ENCODE data around the gene PCDH9. TPM values are rescaled to one million over a fixed set of nuclear protein-coding genes. Genes with fewer than 3 reads are reported as not detected.

The PCDH9 gene
- total and polyA plus RNA-seq, 2 experiments from 2014 or later: 0.31 to 0.52 TPM

DNA sequence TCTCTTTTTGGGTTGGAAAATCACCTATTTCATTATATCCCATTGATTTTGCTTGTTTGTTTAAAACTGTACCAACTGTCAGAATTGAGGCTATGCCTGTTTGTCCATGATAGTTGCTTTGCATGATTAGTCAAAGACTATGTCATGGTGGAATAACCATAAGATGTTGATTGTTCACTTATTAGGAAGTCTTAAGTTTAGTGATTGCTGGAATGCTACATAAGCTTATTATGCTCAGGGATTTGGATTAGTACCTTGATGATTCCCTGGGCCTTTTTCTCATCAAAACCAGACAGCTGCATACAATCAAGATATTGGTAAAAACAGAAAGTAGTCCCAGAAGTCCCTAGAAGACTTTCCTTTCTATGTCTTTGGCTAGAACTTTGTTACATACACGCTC, 954.7 kb downstream of the PCDH9 start:
- Mint-ChIP-seq H3K27me3 (ENCODE audit: insufficient read depth, low read depth, poor library complexity) (no peaks in the 10 kb centered on the region), H3K9me3 (peaks cover 34% of the 10 kb centered on the region), H3K27ac (no peak overlapping the region), H3K4me1 (no peaks in the 10 kb centered on the region), H3K36me3 (ENCODE audit: low read depth) (peaks cover 21% of the 10 kb centered on the region), H3K4me3 (no peak overlapping the region)
- Histone ChIP-seq H3K27ac (ENCODE audit: low read depth) (no peak overlapping the region), H3K27me3 (ENCODE audit: insufficient read depth) (no peaks in the 10 kb centered on the region), H2AFZ (no peak overlapping the region), H3K4me3 (no peak overlapping the region), H4K20me1 (replicated peaks; ENCODE audit: insufficient read depth) (no peaks in the 10 kb centered on the region), H3K4me2 (no peak overlapping the region), H3K4me1 (ENCODE audit: insufficient read depth) (no peaks in the 10 kb centered on the region), H3K9me2 (ENCODE audit: insufficient read depth) (0 out of 2 replicates have a peak, but pooled peaks cover 8% of the 10 kb centered on the region), H3K36me3 (ENCODE audit: insufficient read depth) (no peaks in the 10 kb centered on the region), H3F3A (replicated peaks; ENCODE audit: low read depth) (no peaks in the 10 kb centered on the region), H3K79me2 (replicated peaks; ENCODE audit: insufficient read depth) (no peaks in the 10 kb centered on the region)
- ATAC-seq: no peak
- DNase-seq (ENCODE audit: low spot score): no peak
- TF ChIP-seq CREB1 (CRISPR knock-in tag; IDR thresholded peaks at IDR 0.05; ENCODE audit: low read depth) (no peak), STAT1 (IDR thresholded peaks at IDR 0.05; ENCODE audit: unreplicated experiment) (no peak), POLR2AphosphoS5 (IDR thresholded peaks at IDR 0.05; ENCODE audit: low read depth) (no peak)
- TF ChIP-seq, protein P1, sequence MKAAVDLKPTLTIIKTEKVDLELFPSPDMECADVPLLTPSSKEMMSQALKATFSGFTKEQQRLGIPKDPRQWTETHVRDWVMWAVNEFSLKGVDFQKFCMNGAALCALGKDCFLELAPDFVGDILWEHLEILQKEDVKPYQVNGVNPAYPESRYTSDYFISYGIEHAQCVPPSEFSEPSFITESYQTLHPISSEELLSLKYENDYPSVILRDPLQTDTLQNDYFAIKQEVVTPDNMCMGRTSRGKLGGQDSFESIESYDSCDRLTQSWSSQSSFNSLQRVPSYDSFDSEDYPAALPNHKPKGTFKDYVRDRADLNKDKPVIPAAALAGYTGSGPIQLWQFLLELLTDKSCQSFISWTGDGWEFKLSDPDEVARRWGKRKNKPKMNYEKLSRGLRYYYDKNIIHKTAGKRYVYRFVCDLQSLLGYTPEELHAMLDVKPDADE (IDR thresholded peaks at IDR 0.05): no peak

- peaks cover 14% of the 10 kb centered on the region for H3K36me3 Mint-ChIP-seq (ENCODE audit: low read depth)
- ATAC-seq: no peak
These were observed 957.1 kb downstream of the PCDH9 start for GRCh38 chr13:66273011-66273410.

More at GRCh38 chr13:66273011-66273410, 957.1 kb downstream of the PCDH9 start:
- Histone ChIP-seq H3K4me3 (no peak overlapping the region), H3F3A (replicated peaks; ENCODE audit: low read depth) (no peaks in the 10 kb centered on the region), H3K4me1 (ENCODE audit: insufficient read depth) (no peaks in the 10 kb centered on the region), H3K27me3 (ENCODE audit: insufficient read depth) (no peaks in the 10 kb centered on the region), H3K4me2 (no peak overlapping the region), H3K9me2 (ENCODE audit: insufficient read depth) (peaks cover 14% of the 10 kb centered on the region; the same call in 1 of the 2 replicates), H3K36me3 (ENCODE audit: insufficient read depth) (no peaks in the 10 kb centered on the region), H2AFZ (no peak overlapping the region), H3K27ac (ENCODE audit: low read depth) (no peak overlapping the region), H3K79me2 (replicated peaks; ENCODE audit: insufficient read depth) (no peaks in the 10 kb centered on the region), H4K20me1 (replicated peaks; ENCODE audit: insufficient read depth) (no peaks in the 10 kb centered on the region)
- no peaks in the 10 kb centered on the region for H3K4me1 Mint-ChIP-seq
- peaks cover 24% of the 10 kb centered on the region for H3K9me3 Mint-ChIP-seq
- H3K4me3 Mint-ChIP-seq: no peak overlapping the region
- no peak overlapping the region for H3K27ac Mint-ChIP-seq
- no peak for TF ChIP-seq NANOG (IDR thresholded peaks at IDR 0.05; ENCODE audit: borderline replicate concordance)
- TF ChIP-seq REST (IDR thresholded peaks at IDR 0.05; ENCODE audit: unreplicated experiment): no peak
- TF ChIP-seq CREB1 (CRISPR knock-in tag; IDR thresholded peaks at IDR 0.05; ENCODE audit: low read depth): no peak
- TF ChIP-seq ZNF331 (CRISPR knock-in tag; IDR thresholded peaks at IDR 0.05; ENCODE audit: low read depth): no peak
- TF ChIP-seq EZH2phosphoT487 (IDR thresholded peaks at IDR 0.05; ENCODE audit: unreplicated experiment): no peak
- no peak for TF ChIP-seq EZH2 (IDR thresholded peaks at IDR 0.05; ENCODE audit: low read depth, unreplicated experiment)
- no peak for TF ChIP-seq STAT1 (IDR thresholded peaks at IDR 0.05; ENCODE audit: unreplicated experiment)
- no peak for DNase-seq (ENCODE audit: low spot score)
- H3K27me3 Mint-ChIP-seq (ENCODE audit: insufficient read depth, low read depth, poor library complexity): peaks cover 2% of the 10 kb centered on the region

All from GM23338 (cell line).